Tibial artery (tissue), 4 donors: ENCODE results near the gene DLG5.

Experiments
- DNase-seq, 2 donors: peaks; one replicate each; pipeline ENCODE4 v3.0.0-alpha.2; 2019
- H3K27ac ChIP-seq, 2 donors: fragments of 200-600 bp; sonication (generic) in 1 of 2; 1 replicate in 1 of 2; 2 replicates in 1 of 2; pipeline ENCODE4 v1.5.1; 2018 to 2019; ENCODE audit warnings: mild to moderate bottlenecking in 1 of 2
- H3K27me3 ChIP-seq, 2 donors: fragments of 200-600 bp; sonication (generic) in 1 of 2; one replicate each; pipeline versions ENCODE4 v1.5.1 to v1.6.0; 2016 to 2019
- H3K36me3 ChIP-seq, 3 donors: fragments of 200-600 bp; sonication (generic) in 2 of 3; one replicate each; pipeline ENCODE4 v1.5.1; 2016 to 2019; ENCODE audit warnings: mild to moderate bottlenecking in 2 of 3
- H3K4me1 ChIP-seq, 4 donors: fragments of 200-600 bp; sonication (generic) in 2 of 4; 1 replicate in 3 of 4; 2 replicates in 1 of 4; pipeline ENCODE4 v1.5.1; 2016 to 2019
- H3K4me3 ChIP-seq, 2 donors: fragments of 200-600 bp; sonication (generic) in 1 of 2; 1 replicate in 1 of 2; 2 replicates in 1 of 2; pipeline ENCODE4 v1.5.1; 2018 to 2019; ENCODE audit warnings: mild to moderate bottlenecking in 2 of 2
- H3K9me3 ChIP-seq, 3 donors: fragments of 200-600 bp; sonication (generic) in 1 of 3; one replicate each; pipeline ENCODE4 v1.5.1; 2016 to 2019
- intact Hi-C: fragments of 100-400 bp; cut with DNase I; formaldehyde crosslinking; loops from one replicate; pipeline ENCODE4 v1.15.0; 2023; ENCODE audit warnings: low total_unique reads
- TF ChIP-seq, protein P1 (sequence below), 2 experiments: fragments of 200-600 bp in 1 of 2; fragments of 450-650 bp in 1 of 2; IDR thresholded peaks; one replicate each; pipeline ENCODE4 v1.5.1; 2017 to 2019; ENCODE audit warnings: antibody characterized with exemption in 2 of 2, mild to moderate bottlenecking in 1 of 2, moderate library complexity in 1 of 2

DLG5 gene

DNA sequence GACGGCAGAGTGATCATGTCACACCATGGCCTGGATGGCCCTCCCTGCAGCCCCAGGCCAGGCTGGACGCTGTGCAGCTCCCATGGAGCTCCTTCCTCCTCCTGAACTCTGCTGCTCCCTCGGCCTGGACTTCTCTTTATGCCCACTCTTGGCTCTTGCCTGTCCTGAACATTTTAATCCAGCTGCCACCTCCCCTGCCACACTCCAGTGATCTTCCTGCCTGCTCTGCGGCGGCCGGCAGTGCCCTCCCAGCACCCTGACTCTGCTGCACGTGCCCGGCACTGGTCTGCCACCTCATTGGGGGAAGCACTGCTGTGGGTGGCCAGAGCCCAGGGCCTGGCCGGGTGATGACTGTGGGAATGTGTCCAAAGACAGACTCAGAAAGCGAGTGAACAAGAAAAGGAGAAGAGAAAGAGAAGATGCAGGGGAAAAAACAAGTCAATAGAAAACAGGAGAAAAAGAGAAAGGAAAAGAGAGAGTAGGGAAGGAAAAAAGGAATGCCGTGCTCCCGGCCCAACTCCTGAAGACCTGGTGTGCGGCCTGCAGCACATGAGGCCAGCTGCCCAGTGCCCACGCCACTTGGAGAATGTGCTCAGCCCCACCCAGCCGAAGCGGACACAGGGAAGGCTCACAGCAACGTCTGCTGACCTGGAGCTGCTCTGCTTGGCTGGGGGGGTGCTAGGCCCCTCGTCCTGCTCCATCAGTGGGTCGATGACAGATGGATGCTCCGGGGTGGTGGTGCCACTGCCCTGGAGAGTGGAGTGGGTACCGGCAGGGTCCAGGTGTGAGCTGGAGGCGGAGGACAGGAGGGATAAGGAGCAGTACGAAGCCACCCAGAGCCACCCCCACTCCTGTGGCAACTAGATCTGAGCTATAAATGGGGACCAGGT, 115.9 kb downstream of the DLG5 start:
- intact Hi-C loops = no loop called here
- TF ChIP-seq, protein P1, sequence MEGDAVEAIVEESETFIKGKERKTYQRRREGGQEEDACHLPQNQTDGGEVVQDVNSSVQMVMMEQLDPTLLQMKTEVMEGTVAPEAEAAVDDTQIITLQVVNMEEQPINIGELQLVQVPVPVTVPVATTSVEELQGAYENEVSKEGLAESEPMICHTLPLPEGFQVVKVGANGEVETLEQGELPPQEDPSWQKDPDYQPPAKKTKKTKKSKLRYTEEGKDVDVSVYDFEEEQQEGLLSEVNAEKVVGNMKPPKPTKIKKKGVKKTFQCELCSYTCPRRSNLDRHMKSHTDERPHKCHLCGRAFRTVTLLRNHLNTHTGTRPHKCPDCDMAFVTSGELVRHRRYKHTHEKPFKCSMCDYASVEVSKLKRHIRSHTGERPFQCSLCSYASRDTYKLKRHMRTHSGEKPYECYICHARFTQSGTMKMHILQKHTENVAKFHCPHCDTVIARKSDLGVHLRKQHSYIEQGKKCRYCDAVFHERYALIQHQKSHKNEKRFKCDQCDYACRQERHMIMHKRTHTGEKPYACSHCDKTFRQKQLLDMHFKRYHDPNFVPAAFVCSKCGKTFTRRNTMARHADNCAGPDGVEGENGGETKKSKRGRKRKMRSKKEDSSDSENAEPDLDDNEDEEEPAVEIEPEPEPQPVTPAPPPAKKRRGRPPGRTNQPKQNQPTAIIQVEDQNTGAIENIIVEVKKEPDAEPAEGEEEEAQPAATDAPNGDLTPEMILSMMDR (IDR thresholded peaks at IDR 0.05) = no peak
- no peak for DNase-seq
- no peaks in the 10 kb centered on the region for H3K27me3 ChIP-seq
- H3K36me3 ChIP-seq = peaks cover 87 to 99% (median 92%) of the 10 kb centered on the region in 3 donors
- no peak overlapping the region for H3K27ac ChIP-seq
- H3K4me3 ChIP-seq = no peak overlapping the region
- H3K9me3 ChIP-seq = no peaks in the 10 kb centered on the region
- H3K4me1 ChIP-seq = no peaks in the 10 kb centered on the region

DNA sequence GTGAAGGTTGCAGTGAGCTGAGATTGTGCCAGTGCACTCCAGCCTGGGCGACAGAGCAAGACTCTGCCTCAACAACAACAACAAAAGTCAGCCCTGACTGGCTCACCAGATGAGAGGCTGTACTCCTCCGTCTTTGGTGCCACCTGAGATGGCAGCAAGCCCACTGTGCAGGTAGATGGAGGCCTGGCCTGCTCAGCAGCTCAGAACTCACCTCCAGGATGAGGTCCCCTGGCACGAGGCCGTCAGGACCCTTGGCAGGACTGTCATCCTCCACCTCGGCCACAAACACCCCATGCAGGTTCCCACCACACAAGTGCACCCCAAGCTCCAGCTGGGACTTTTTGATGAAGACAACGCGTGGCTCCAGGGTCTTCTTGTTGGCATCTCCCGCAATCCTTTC, 117.2 kb downstream of the DLG5 start:
- Histone ChIP-seq H3K27me3 (no peaks in the 10 kb centered on the region), H3K4me3 (no peak overlapping the region), H3K4me1 (no peaks in the 10 kb centered on the region), H3K9me3 (no peaks in the 10 kb centered on the region), H3K27ac (no peak overlapping the region), H3K36me3 (peaks cover 88 to 99% (median 93%) of the 10 kb centered on the region in 3 donors)
- intact Hi-C loops = no loop called here
- DNase-seq = no peak
- TF ChIP-seq, protein P1 (IDR thresholded peaks at IDR 0.05) = no peak

DNA sequence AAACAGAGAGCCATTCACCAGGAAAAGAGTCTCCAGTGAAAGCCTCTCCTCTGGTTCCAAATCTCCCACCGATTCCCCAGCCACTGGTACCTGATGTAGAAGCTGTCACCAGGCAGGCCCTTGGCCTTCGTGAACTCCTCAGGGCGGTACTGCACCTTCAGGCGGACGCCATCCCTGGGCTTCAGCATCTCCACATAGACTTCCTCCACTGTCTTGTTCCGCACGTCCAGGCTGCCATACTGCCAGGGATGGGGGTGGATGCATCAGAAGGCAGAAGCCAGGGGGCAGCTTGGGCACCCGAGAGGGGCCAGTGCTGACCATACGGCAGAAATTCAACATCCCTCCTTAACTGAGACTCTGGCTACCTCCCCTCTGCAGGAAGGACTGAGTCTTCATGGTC, 118.8 kb downstream of the DLG5 start:
- no peak overlapping the region for H3K4me3 ChIP-seq
- no peaks in the 10 kb centered on the region for H3K27me3 ChIP-seq
- intact Hi-C loops = no loop called here
- H3K9me3 ChIP-seq = no peaks in the 10 kb centered on the region
- TF ChIP-seq, protein P1 (IDR thresholded peaks at IDR 0.05) = no peak
- no peak overlapping the region for H3K27ac ChIP-seq
- no peaks in the 10 kb centered on the region for H3K4me1 ChIP-seq
- H3K36me3 ChIP-seq = peaks cover 79 to 98% (median 92%) of the 10 kb centered on the region in 3 donors
- no peak for DNase-seq

DNA sequence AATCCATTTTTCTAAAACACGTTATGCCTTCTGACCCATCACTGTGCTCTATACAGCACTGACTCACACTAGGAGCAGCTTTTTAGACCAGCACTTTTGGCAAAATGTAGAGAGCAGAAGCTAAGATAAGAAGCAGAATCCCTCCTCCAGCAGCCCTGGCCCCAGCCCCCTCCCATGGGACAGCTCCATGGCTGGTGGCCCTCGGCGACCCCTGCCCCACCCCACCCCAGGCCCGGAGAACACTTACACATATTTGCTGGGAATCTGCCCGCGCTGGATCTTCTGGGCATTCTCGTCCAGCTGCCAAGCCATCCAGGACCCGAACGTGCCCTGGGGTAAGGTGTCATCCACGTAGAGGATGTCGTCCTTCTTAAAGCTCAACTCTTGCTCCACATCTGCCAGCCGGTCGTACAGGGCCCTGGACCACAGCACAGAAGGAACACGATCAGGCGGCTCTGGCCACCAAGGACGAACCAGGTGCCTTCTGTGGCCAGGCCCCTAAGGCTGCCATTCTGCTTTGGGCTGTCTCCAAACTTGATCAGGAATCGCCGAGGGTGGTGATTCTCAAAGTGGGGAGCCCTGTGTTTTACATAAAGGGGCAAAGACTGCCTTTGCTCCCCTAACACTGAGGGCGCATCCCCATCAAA, 119.9 kb downstream of the DLG5 start:
- no peak for DNase-seq
- Histone ChIP-seq H3K4me3 (no peak overlapping the region), H3K9me3 (no peaks in the 10 kb centered on the region), H3K27me3 (no peaks in the 10 kb centered on the region), H3K4me1 (no peaks in the 10 kb centered on the region), H3K36me3 (peaks cover 79 to 98% (median 90%) of the 10 kb centered on the region in 3 donors), H3K27ac (no peak overlapping the region)
- TF ChIP-seq, protein P1 (IDR thresholded peaks at IDR 0.05) = no peak
- intact Hi-C loops = no loop called here

DNA sequence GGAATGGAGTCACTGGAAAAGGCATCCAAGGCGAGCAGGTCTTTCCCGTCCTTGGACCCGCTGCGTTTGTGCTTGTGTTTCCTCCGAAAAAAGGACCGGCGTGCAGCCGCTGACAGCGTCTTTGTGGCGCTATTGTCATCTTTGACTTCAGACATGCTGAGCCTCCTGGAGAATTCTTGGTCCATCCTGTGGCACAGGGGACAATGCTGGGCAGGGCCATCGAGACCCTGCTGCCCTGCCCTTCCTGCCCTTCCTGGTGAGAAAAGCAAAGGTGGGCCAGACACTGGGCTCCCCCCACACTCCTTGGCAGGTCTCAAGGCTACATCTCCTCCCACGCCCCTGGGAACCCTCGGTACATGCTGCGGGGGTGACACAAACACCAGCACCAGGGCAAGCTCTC, 120.9 kb downstream of the DLG5 start:
- peaks cover 73 to 98% (median 85%) of the 10 kb centered on the region in 3 donors for H3K36me3 ChIP-seq
- intact Hi-C loops = no loop called here
- no peak overlapping the region for H3K4me3 ChIP-seq
- no peaks in the 10 kb centered on the region for H3K4me1 ChIP-seq
- no peak for DNase-seq
- H3K27me3 ChIP-seq = no peaks in the 10 kb centered on the region
- TF ChIP-seq, protein P1 (IDR thresholded peaks at IDR 0.05) = no peak
- H3K27ac ChIP-seq = no peak overlapping the region
- H3K9me3 ChIP-seq = no peaks in the 10 kb centered on the region
